GM21619 (cell line): ENCODE results near the gene DMAP1.
"Not testable (repeated sequence)": the region's sequence is repeated elsewhere in the genome, so short reads cannot be mapped to it uniquely, and the experiment has no call there.

Source experiments
- ATAC-seq: cut with Tn5 transposase; IDR thresholded peaks from one replicate; pipeline ENCODE4 v1.9.1; 2021; ENCODE audit not compliant: unreplicated experiment

Gene DMAP1, protein sequence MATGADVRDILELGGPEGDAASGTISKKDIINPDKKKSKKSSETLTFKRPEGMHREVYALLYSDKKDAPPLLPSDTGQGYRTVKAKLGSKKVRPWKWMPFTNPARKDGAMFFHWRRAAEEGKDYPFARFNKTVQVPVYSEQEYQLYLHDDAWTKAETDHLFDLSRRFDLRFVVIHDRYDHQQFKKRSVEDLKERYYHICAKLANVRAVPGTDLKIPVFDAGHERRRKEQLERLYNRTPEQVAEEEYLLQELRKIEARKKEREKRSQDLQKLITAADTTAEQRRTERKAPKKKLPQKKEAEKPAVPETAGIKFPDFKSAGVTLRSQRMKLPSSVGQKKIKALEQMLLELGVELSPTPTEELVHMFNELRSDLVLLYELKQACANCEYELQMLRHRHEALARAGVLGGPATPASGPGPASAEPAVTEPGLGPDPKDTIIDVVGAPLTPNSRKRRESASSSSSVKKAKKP

GRCh38 chr1:44213222-44214112 lies at the start of gene DMAP1:
TSS of gene DMAP1 (plus strand) at chr1:44213471. CDS start at chr1:44213754, 283 bp downstream.
- peak; percentile 76 for ATAC-seq

DNA sequence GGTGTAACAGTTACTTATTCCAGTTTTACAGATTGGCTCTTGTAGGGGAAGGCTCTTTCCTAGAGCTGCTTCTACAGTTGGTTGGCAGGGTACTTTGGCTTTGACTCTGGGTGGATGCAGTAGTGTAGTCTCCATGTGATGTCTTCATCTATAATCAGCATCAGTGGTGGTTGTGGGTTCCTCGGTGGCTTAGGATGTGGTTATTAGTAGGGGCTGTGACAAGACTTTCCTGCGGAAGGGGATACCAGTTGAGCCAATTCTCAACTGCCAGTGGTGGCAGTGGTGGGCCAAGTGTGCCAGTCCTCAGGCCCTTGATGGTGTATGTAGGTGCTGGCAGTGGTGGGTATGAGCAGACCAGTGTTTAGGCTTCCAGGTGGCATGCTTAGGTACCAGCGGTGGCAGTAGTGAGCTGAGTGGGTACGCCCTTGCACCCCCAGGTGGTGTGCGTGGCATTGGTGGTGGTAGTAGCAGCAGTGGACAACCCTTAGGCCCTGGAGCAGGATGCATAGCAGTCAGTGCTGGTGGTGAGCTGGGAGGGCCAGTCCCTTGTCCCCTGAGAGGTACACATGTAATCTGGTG lies 44.7 kb upstream of the DMAP1 start:
- ATAC-seq = no peak

GRCh38 chr1:44170281-44170823 lies 42.9 kb upstream of the DMAP1 start:
- no peak for ATAC-seq

- ATAC-seq = no peak
Observed at GRCh38 chr1:44174630-44175029, 38.6 kb upstream of the DMAP1 start.

- ATAC-seq = no peak
Observed at GRCh38 chr1:44200336-44200735, 12.9 kb upstream of the DMAP1 start.

DNA sequence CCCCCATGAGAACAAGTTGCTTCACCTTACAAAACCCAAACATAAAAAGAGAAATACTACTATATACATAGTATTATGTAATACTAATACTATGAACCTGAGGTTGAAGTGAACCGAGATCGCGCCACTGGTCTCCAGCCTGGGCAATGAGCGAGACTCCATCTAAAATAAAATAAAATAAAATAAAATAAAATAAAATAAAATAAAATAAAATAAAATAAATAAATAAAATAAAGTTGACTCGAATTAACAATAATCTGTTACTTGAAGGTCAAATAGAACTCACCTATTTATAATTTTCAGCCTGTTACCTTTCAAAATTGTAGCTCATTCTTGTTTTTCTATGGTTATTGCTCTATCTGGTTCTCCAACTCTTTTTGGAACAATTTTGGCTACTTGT lies 6.7 kb upstream of the DMAP1 start:
- not testable (repeated sequence) for ATAC-seq

DNA sequence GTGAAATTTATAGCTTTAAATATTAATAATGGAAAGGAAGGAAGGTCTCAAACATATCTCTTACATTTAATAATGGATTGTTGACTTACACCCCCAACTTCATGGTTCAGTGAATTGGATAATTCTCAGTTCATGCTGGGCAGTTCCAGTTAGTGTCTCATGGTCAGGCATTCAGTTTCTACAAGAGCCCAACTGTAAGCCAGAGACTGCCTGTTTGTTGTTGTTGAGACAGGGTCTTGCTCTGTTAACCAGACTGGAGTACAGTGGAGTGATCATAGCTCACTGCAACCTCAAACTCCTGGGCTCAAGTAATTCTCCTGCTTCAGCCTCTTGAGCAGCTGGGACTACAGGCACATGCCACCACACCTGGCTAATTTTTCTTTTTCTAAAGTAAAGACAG lies 5.0 kb upstream of the DMAP1 start:
- ATAC-seq = no peak

DNA sequence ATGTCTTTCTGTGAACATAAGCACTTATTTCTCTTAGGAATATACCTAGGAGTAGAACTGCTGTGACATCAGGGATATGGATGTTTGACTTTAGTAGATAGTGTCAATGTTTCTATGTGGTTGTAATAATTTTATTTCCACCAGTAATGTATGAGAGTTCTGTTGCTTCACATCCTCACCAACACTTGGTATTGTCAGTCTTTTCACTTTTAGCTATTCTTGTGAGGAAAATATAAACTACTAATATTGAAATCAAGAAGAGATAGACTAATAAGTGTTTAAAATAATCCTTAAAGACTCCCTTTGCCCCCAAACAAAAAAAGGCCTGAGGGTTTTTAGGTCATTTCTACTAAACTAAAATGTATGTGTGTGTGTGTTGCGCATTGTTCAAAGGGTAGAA lies 2.7 kb upstream of the DMAP1 start:
- no peak for ATAC-seq

DNA sequence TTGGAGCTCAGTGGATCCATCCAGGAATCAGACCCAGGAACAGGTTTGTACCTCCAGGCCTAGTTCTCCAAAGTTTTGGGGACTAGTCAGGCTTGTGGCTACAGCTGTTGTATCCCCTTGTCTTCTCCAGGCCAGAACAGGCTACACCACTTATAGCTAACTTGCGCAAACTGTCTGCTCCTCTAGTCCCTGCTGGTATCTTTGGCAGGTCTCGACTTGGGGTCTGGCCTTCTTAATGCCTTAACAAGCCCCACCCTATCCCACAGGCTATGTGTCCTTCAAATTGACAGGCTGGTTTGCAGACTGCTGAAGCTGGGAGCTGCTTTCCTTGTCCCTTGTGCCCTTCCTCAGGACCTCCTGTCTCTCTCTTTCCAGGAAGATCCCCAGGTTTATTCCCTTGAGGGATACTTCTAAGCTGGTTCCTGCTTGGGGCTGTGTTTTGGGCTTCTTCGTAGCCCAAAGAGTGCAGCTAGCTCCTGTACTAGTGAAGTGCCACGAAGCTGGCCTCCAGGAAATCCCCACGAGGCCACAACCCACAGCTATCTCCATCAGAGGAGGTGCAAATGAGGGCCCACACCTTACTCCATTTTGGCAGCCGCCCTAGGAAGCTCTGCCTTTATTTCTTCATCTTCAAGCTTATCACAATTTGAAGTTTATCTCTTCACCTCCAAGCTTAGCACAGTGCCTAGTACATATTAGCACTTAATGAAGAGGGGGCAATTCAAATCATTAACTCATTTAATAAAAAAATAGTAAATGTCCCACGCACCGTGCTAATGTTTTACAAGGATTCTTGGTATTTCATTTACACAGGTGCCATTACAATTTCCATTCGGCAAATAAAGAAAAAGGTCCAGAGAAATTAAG lies 683 bp upstream of the DMAP1 start:
- no peak for ATAC-seq

DNA sequence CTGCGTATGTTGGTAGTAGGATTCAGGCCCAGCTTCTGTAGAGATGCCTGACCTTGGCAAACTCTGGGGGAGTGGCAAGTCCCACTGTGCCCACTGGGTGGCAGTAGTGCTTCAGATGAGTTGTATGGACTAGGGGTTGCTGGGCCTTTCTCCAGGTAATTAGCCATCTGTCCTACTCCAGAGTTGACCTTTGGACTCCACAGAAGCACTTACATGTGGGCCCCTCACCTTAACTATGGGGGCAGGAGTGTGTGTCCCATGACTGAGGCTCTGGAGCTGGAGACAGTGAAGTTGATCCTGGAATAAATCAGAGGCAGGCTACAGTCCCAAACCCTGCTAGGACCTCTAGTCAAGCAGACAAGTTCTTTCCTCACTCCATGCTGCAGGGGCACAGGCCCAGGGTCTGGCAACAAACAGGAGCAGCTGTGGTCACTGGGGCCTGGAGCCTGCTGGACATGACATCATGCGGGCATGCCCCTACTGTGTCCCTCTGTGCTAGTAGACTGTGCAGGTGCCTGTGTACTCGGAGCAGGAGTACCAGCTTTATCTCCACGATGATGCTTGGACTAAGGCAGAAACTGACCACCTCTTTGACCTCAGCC lies 4.6 kb downstream of the DMAP1 start:
- ATAC-seq = no peak

GRCh38 chr1:44218503-44219300 lies 5.4 kb downstream of the DMAP1 start:
- no peak for ATAC-seq

GRCh38 chr1:44219301-44219626 lies 6.0 kb downstream of the DMAP1 start:
- no peak for ATAC-seq

DNA sequence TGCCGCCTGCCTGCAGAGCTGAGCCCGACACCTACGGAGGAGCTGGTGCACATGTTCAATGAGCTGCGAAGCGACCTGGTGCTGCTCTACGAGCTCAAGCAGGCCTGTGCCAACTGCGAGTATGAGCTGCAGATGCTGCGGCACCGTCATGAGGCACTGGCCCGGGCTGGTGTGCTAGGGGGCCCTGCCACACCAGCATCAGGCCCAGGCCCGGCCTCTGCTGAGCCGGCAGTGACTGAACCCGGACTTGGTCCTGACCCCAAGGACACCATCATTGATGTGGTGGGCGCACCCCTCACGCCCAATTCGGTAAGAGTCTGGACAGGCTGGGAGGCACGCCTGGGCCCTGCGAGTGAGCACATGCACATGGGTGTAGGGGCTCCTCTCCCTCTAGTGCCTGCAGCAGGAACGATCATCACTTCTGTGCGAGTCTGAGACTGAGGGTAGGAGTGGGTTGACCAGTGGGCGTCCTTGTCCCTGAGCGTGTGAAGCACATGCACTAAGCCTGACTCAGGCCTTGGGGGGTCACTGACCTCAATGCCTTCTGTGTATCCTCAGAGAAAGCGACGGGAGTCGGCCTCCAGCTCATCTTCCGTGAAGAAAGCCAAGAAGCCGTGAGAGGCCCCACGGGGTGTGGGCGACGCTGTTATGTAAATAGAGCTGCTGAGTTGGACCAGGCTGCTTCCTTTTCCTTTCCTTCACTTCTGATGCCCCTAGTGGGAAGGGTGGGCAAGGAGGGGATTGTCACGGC lies 6.9 kb downstream of the DMAP1 start:
- ATAC-seq = no peak

DNA sequence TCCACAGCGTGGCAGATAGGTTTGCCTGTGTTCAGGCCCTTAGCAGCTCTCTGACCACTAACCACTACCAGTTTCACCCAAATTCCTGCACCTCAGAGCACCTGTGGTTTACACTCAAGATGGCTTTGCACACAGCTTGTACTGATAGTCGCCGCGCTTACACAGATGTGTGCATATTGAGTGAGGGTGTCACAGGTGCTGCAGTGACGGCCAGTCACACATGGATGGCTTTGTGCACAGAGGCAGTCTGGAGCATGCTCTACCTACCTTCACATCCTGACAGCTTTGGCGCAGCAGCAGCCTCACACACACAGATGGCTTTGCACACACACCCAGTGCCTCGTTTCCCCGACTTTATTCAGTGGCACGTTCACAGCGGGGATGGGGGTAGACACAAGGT lies 7.5 kb downstream of the DMAP1 start:
- no peak for ATAC-seq

DNA sequence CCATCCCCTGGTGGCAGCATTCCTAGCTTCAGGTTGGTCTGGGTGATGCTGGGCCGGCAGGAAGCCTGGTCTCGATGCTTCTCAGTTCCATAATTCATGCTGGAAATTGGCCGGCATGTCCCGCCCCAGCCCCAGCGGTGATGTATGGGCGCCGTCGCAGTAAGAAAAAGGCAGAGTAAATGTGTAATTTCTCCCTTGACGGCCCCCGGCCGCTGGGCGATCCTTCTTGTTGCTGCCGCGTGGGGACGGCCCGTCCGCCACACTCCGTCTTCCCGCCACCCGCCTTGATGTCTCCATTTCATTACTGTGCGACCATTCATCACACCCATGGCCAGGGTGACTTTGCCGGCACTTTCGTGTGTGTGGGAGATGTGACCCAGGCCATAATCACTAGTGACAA lies 8.5 kb downstream of the DMAP1 start:
- no peak for ATAC-seq

DNA sequence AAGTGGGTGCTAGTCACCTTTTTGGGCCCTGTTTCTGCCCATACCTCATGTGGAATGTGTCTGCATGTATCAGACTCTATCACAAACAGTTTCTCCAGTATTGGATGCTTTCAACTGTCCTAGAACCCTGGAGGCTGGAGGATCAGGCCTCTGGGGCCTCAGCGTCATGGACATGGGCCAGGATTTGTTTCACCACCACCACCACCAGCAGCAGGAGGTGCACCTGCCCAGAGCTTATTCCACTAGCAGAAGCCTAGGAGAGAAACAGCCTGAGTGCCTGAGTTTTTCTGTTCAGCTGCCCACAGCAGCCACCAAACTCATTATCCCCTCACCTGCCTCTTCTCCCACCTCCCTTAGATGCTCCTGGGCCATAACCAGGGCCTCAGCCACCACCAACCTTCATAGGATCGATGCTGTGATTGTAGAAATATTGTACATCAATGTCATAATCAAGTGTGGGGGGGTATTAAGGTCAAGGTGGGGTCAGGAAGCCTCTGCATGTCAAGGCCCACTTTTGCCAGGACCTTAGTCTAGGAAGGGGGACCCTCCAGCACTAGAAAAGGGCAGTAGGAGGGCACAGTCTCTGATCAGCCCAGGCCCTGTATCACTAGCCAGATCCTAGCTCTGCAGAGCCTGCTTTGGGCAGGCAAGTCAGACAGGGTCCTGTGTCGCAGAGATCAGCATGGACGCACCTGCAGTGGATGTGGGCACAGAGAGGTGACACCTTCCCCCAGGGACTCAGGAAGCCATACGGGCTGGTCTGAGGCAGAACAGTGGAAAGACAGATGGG lies 9.3 kb downstream of the DMAP1 start:
- ATAC-seq = no peak

- ATAC-seq = no peak
Observed at GRCh38 chr1:44223187-44223610, 9.9 kb downstream of the DMAP1 start.

DNA sequence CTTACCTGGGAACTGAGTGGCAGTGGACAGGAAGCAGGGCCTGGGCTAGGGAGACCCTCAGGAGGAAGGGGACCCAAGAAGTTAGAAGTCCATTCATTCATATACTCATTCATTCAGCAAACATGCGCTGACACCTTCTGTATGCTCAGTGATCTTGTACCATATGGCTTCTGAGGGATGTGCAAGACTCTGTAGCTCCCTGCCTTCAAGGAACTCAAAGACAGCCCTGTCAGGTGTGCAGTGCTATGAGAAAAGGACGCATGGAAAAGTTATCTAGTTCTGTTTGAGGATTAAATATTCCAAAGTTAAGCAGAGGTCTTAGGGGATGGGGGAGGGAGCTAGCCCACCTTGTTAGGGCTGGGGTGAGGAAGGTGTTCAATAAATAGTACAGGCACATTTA lies 12.5 kb downstream of the DMAP1 start:
- no peak for ATAC-seq
